ENCODE results near the gene HYCC1.
A peak's percentile ranks its signal among the peaks of the same experiment; 100 is the strongest.
"Not testable (repeated sequence)": the region's sequence is repeated elsewhere in the genome, so short reads cannot be mapped to it uniquely, and the experiment has no call there.

HYCC1 gene

DNA sequence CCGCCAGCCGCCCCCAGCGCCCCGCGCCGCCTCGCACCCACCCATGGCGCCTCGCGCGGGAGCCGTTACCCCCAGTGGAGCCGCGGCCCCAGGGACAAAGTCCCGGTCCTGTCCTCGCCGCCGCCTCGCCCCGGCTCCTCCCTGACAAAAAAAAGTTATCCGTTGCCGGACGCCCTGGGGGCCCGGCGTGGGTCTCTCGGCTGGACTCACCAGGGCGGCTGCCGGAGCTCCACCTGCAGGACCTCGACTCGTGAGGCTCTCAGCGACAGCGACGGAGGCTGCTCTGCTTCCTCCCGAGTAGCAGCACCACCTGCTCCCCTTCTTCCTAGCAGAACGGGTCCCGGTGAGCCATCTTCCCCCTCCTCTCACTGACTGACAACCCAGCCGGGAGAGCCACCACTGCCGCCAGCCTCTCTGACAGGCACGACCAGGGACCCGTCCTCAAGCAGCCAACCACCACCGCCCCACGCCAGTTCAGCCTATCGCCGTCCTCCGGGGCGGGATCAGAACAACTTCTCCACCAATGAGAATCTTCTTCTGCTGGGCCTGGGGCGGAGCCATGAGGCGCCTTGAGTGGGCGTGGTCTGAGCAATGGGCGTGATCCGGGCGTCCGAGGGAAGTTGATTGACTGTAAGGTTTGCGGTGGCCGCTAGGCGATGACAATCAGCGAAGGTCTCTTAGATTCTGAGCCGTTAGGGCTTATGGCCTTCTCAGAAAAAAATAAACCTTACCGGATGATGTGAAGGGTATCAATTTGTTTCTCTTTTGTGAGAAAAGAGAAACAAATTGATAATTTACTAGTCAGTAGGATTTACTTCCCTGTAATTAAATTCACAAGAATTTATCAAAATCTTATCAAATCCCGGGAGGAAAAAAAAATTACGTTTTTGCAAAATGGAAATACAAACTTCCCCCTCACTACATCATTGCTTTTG is at the start of gene HYCC1:
TSS of gene HYCC1 (minus strand) at position 416 of the 935 bp plus-strand sequence. CDS start 23,019 bp downstream, outside the sequence.
- peak; percentile 99 for DNase-seq (ENCODE audit: low spot score)

DNA sequence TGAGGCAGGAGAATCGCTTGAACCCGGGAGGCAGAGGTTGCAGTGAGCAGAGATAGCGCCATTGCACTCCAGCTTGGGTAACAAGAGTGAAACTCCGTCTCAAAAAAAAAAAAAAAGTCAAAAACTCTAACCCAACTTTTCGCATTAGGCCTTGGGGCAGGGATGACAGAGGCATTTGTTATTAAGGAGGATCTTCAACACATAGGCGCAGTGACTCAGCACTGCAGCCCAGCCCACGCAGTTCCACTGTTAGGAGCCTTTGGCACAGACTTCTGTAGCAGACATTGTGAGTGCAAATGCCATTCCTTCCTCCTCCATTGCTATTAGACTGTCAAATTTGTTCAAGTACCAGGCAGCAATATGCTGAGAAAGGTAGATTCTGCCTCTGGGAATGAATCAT is 48.5 kb upstream of the HYCC1 start:
- DNase-seq (ENCODE audit: low spot score) = no peak

DNA sequence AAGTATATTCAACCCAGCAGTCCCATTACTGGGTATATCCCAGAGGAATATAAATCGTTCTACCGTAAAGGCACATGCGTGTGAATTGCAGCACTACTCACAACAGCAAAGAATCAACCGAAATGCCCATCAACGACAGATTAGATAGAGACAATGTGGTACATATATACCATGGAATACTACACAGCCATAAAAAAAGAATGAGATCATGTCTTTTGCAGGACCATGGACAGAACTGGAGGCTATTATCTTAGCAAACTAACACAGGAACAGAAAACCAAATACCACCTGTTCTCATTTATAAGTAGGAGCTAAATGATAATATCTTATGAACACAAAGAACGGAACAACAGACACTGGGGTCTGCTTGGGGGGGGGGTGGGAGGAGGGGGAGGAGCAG is 47.4 kb upstream of the HYCC1 start:
- no peak for DNase-seq (ENCODE audit: low spot score)

DNA sequence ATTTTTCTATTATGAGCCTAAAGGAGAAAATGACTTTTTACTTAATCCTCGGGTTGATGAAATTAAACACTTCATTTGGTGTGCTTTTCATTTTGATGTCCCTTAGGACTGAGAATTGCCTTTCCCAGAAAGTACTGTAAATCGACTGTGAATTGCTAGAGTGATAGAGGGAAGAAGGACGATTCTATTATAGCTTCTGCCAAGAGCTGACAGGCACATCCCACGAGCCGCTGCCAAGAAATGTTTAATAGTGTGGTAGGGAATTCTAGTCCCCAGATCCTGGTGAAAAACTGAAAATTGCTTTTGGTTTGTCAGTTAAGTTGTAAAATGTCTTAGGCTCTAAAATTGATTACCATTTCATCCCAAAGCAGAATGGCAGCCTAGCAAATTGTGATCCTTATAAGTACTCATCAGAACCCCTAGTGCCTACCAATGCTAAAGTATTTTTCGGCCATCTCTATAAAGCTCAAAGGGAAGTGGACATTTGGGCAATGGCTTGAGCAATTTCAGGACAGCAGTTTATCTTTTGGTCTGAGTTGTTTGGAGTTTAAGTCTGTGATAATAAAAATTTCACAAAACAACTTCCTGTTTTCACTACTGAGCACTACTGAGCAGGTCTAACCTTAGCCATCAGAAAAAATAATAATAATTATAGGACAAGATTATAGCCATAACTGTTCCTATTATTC is 44.6 kb upstream of the HYCC1 start:
- DNase-seq (ENCODE audit: low spot score) = no peak

DNA sequence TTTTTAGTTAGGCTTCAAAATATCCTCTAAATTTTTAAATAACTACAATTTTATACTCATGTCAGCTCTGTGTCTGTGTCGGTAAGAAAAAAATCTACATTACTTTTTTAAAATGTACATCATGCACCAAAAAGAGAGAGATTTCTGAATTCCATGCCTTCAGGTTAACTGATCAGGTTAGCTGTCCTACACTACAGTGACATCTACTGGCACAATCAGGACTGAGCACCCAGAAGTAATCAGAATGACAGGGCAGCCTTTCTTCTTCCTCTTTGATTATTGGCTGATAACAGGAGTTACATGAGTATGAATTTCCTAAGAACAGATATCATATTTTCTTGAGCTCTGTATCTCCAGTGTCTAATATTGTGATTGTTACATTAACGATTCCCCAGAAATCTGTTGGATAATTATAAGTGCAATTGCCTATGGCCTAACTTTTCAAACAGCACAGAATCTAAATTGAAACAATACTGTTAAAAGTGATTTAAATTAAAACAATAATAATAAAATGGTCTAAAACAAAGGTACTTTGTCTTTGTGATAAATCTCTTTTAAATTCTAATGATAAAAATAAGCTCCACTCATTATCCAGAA is 41.8 kb upstream of the HYCC1 start:
- DNase-seq (ENCODE audit: low spot score) = peak; percentile 76

DNA sequence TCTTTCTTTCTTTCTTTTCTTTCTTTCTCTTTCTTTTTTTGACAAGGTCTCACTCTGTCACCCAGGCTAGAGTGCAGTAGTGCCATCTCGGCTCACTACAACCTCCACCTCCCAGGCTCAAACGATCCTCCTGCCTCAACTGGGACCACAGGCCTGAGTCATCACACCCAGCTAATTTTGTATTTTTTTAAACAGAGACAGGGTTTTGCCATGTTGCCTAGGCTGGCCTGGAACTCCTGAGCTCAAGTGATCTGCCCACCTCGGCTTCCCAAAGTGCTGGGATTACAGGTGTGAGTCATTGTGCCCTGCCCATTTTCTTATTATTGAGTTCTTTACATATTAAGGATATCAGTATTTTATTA is 37.2 kb upstream of the HYCC1 start:
- not testable (repeated sequence) for DNase-seq (ENCODE audit: low spot score)

DNA sequence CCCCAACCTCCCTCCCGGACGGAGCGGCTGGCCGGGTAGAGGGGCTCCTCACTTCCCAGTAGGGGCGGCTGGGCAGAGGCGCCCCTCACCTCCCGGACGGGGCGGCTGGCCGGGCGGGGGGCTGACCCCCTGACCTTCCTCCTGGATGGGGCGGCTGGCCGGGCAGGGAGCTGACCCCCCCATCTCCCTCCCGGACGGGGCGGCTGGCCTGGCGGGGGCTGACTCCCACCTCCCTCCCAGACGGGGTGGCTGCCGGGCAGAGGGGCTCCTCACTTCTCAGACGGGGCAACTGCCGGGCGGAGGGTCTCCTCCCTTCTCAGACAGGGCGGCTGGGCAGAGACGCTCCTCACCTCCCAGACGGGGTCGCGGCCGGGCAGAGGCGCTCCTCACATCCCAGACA is 32.4 kb upstream of the HYCC1 start:
- not testable (repeated sequence) for DNase-seq (ENCODE audit: low spot score)

DNA sequence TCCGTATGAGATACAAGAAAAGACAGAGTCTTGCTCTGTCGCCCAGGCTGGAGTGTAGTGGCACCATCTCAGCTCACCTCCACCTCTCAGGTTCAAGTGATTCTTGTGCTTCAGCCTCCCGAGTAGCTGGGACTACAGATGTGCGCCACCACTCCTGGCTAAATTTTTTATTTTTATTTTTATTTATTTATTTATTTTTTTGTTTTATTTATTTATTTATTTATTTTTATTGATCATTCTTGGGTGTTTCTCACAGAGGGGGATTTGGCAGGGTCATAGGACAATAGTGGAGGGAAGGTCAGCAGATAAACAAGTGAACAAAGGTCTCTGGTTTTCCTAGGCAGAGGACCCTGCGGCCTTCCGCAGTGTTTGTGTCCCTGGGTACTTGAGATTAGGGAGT is 31.2 kb upstream of the HYCC1 start:
- not testable (repeated sequence) for DNase-seq (ENCODE audit: low spot score)

DNA sequence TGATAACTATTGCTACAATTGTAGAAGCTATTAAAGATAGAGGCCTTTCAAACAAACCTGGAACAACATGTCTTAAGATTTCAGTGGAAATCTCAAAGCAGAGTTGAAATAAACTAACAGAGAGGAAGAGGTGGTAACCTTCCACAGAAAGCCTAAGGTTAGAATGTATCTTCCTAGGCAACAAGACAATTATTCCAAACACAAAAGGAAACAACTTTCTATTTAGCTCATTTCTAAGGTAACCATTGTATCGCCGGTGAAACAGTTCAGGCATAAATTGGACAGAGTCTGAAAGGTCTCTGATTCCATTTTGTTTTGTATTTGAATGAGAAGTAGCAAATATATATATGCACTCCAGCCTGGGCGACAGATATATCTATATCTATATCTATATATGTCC is 30.7 kb upstream of the HYCC1 start:
- DNase-seq (ENCODE audit: low spot score) = no peak

DNA sequence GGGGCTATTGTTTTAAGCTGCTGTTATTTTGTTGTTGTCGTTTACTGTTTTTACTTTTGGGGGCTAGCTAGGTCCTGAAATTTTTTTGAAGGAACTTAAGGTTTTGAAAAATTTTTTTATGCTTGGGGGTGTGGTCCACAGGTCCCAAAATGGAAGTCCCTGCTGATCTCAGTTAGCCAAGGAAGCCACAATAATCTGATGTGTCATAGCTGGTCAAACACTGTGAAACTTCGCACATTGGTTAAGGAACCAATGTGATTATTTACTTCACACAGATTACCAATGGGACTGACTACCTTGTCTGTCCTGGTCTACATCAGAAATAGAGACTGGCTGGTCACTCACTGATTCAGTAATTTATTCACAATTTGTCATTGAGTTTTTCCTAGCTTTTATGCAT is 29.5 kb upstream of the HYCC1 start:
- no peak for DNase-seq (ENCODE audit: low spot score)

DNA sequence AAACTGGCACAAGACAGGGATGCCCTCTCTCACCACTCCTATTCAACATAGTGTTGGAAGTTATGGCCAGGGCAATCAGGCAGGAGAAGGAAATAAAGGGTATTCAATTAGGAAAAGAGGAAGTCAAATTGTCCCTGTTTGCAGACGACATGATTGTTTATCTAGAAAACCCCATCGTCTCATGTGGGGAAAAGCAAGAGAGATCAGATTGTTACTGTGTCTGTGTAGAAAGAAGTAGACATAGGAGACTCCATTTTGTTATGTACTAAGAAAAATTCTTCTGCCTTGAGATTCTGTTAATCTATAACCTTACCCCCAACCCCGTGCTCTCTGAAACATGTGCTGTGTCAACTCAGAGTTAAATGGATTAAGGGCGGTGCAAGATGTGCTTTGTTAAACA is 25.7 kb upstream of the HYCC1 start:
- not testable (repeated sequence) for DNase-seq (ENCODE audit: low spot score)

DNA sequence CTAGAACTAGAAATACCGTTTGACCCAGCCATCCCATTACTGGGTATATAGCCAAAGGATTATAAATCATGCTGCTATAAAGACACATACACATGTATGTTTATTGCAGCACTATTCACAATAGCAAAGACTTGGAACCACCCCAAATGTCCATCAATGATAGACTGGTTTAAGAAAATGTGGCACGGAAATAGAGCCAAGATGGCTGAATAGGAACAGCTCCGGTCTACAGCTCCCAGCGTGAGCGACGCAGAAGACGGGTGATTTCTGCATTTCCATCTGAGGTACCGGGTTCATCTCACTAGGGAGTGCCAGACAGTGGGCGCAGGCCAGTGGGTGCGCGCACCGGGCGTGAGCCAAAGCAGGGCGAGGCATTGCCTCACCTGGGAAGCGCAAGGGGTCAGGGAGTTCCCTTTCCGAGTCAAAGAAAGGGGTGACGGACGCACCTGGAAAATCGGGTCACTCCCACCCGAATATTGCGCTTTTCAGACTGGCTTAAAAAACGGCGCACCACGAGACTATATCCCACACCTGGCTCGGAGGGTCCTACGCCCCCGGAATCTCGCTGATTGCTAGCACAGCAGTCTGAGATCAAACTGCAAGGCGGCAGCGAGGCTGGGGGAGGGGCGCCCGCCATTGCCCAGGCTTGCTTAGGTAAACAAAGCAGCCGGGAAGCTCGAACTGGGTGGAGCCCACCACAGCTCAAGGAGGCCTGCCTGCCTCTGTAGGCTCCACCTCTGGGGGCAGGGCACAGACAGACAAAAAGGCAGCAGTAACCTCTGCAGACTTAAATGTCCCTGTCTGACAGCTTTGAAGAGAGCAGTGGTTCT is 21.8 kb upstream of the HYCC1 start:
- not testable (repeated sequence) for DNase-seq (ENCODE audit: low spot score)

DNA sequence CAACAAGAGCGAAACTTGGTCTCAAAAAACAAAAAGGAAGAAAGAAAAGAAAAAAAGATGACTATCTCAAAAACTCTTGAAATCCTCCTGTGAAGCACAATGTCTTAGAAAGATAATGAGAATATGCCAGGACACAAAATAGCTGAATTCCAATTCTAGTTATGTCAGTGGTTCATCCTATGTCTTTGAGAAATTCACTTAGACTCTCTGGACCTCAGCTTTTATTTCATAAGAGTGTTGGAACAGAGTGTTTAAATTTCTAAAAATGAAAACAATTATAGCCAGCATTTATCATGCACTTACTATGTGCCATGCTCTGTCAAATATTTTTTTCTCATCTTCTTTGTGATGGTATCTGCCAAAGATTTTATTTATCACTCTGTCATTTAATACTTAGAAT is 13.3 kb upstream of the HYCC1 start:
- no peak for DNase-seq (ENCODE audit: low spot score)

DNA sequence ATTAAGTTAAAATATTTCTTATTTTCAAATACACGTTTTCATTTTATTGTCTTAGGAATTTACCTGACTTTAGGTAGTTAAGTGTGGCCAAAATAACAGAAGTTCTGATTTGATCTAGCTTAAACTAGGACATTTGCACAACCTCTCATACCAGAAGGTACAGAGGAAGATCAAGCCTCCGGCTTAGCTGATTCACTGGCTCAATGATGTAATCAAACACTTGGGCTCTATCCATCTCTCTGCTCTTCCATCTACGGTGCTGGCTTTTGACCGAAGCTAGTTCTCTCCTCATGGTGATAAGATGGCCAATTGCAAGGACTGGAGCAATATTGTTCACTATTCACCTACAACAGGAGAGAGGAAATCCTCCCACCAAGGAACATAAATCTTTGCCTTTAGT is 12.2 kb upstream of the HYCC1 start:
- DNase-seq (ENCODE audit: low spot score) = no peak

DNA sequence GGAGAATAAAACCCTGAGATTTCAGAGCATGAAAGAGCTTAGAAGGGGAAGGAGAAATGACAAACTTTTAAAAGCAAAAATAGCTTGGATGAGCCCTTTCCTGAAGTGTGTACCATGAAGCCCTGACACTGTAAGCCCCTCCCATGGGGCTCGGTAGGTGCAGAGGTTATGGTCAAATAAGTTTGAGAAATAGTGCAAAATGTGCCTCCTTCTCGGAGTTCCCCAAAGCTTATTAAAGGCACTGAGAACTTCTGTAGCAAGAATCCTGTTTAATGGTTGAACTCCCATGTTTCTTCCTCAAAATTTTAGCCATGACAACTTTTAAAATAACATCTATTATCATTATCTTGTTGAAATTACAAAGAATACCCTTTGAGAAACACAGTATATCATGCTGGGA is 10.5 kb upstream of the HYCC1 start:
- no peak for DNase-seq (ENCODE audit: low spot score)

DNA sequence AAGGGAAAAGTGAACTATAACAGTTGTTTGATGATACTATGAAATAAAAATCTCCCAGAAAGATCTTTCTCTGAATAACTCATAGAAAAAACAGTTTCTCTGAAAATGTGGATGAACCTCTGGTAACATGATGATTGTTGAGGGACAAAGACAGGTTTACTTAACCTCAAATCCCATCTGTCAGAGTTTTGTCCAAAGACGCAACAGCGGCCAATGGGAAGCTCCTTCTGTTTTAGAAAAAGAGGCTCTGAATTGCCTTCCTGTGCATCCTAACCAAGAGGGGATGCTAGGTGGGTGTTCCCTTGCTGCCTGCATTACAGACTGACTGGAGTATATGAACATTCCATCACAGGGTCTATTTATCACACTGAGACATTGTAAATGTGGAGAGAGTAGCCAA is 8.9 kb upstream of the HYCC1 start:
- no peak for DNase-seq (ENCODE audit: low spot score)

DNA sequence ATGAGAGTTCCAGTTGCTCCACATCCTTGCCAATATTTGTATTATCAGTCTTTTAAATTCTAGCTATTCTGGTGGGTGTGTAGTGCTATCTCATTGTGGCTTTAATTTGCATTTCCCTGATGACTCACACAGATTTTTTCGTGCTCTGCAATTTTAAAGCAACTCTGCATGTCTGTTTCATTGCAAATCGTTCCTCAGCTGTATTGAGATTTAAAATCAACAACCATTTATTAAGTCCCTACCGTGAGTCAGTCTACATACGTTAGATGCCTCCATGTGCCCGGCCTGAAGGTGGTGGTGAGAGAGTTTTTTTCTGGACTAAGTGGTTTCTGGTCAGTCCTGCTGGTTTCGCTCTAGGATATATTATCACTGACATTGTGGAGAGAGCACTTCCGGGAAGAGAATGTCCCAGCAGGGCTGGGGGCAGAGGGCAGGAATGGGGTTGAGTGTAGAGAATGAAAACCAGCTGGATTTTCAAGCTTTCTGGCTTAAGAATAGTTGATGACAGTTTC is 8.4 kb upstream of the HYCC1 start:
- no peak for DNase-seq (ENCODE audit: low spot score)

DNA sequence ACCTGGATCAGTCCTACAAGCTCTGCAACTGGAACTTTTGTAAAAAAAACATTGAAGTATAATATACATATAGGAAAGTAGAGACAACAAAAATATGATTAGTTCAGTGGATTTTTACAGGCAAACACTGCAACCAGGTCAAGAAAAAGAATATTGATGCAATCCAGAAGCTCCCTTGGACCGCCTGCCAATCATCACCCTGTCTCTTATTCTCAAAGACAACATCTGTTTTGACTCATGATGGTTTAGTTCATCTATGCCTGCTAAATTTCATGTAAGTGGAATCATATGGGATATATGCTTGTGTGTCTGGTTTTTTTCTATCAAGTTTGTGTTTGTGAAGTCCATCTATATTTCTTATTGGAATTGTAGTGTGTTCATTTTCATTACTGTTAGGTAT is 7.7 kb upstream of the HYCC1 start:
- DNase-seq (ENCODE audit: low spot score) = no peak

DNA sequence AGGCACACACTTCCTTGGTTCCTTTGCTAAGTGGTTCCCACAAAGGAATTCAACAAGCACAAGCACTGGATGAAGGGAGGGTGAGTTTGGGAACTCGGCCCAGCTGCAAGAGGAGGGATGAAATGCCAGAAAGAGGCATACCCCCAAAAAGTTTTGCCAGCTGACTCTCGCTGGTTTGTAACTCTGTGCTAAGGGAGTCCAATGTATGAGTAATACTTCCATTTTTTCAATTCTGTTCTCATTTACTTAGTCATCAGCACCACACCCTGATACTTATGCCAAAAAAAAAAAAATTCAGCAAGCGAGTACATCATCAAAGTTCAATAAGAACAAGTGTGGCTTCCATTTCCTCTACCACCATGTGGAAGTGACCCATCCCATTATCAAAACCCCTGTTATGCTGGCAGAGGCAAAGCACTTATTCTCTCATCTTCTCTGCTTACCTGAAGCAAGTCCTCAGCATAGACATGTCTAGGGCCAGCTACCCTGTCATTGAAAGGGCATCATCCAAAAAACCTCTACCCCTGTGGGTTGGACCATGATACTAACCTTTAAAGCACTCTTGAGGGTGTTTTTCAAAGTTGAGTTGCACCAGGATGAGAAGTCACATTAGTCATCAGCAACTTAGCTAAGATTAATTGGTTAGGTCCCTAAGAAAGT is 6.9 kb upstream of the HYCC1 start:
- peak; percentile 44 for DNase-seq (ENCODE audit: low spot score)

DNA sequence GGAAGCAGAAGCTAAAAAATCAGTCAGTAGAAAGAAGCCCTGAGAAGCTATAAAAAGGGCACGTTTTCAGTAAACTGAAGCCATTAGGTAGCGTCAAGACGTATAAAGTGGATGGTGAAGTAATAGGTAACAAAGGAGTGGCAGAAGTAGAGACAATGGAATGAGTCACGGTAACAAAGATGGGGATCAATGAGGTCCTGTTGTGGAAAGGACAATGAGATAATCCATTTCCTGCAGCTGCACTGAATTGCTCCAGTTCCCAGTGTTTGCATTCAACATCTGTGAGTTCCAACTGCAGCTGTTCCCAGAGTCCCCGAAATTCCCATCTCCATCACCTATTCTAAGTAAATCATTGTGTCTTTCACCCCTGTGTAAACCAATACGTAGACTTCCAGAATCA is 4.8 kb upstream of the HYCC1 start:
- no peak for DNase-seq (ENCODE audit: low spot score)

DNA sequence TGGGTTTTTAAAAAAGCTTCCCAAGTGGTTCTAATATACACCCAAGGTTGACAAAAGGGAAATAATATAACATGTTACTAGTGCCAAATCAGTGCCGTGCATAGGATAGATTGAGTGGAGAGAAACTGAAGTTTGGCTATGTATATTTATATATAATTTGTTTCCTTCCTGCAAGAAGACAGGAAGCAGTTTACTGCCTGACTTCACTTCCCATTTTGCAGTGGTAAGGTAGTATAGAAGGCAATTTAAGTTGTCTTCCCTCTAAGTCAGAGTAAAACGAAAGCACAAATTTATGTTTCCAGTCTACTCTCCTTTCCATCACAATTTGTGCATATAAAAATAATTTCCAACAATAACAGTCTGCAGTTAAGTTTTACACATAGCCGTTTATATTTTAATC is 3.4 kb upstream of the HYCC1 start:
- no peak for DNase-seq (ENCODE audit: low spot score)
